ENCODE data around the gene KCTD4.

DNA sequence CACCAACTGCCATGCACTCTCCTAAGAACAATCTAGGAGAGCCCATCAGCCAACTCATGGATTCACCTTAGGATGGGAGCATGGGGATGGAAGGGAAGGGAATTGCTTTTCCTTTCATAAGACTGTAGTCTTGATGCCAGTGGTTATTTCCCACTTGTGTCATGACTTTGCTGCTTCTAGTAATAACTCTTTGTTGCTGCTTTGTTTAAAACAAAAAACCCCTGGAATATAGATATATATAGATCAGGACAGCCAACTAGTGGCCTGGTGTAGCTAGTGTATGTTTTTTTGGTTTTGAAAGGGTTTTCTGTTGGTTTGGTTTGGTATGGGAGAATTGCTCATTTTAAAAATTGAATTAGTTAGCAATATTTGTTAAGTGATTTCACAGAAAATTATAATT lies 39.3 kb upstream of the KCTD4 start:
- TF ChIP-seq, protein P1, sequence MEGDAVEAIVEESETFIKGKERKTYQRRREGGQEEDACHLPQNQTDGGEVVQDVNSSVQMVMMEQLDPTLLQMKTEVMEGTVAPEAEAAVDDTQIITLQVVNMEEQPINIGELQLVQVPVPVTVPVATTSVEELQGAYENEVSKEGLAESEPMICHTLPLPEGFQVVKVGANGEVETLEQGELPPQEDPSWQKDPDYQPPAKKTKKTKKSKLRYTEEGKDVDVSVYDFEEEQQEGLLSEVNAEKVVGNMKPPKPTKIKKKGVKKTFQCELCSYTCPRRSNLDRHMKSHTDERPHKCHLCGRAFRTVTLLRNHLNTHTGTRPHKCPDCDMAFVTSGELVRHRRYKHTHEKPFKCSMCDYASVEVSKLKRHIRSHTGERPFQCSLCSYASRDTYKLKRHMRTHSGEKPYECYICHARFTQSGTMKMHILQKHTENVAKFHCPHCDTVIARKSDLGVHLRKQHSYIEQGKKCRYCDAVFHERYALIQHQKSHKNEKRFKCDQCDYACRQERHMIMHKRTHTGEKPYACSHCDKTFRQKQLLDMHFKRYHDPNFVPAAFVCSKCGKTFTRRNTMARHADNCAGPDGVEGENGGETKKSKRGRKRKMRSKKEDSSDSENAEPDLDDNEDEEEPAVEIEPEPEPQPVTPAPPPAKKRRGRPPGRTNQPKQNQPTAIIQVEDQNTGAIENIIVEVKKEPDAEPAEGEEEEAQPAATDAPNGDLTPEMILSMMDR (IDR thresholded peaks at IDR 0.05; ENCODE audit: low read depth, low read length) = no peak
- no peak for TF ChIP-seq EZH2phosphoT487 (IDR thresholded peaks at IDR 0.05; ENCODE audit: low read depth)

Measured in OCI-LY3 (cell line).